Measurements from ENCODE around the gene AK5. TPM values are rescaled to one million over a fixed set of nuclear protein-coding genes. Genes with fewer than 3 reads are reported as not detected.

AK5 gene
- total RNA-seq, 1 donor from 2014 or later: not detected

DNA sequence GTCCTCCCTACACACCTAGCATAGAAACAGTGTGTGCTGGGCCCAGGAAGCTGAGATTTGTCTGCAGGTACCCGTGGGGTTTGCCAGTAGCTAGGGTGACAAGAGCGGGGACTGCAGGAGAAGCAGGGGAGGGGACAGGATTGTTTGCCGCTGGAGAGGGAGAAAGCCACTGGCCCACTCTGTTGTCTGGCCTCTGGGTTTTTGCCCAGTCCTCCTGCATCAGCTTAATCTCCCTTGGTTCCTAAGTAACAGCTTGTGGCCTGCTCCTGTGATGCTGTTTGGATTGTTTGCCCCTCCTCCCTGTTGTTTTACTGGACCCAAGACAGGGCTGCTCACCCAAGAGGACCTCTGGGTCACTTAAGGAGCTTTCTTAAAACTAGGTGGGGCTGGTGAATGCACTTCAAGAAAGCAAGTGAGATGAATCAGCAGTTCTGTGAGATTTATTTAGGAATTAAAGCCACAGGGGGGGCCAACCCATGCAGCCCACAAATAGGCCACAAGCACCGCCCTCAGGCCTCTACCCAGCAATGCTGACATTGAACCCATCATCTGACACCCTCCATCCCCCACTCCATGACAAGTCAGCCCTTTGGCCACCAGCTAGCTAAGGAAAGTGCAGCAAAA lies 257.8 kb downstream of the AK5 start:
- Mint-ChIP-seq H3K9me3 (no peaks in the 10 kb centered on the region), H3K4me1 (no peaks in the 10 kb centered on the region), H3K27me3 (ENCODE audit: low read depth) (no peaks in the 10 kb centered on the region), H3K36me3 (no peaks in the 10 kb centered on the region), H3K27ac (no peak overlapping the region), H3K4me3 (no peak overlapping the region)
- TF ChIP-seq, protein P1, sequence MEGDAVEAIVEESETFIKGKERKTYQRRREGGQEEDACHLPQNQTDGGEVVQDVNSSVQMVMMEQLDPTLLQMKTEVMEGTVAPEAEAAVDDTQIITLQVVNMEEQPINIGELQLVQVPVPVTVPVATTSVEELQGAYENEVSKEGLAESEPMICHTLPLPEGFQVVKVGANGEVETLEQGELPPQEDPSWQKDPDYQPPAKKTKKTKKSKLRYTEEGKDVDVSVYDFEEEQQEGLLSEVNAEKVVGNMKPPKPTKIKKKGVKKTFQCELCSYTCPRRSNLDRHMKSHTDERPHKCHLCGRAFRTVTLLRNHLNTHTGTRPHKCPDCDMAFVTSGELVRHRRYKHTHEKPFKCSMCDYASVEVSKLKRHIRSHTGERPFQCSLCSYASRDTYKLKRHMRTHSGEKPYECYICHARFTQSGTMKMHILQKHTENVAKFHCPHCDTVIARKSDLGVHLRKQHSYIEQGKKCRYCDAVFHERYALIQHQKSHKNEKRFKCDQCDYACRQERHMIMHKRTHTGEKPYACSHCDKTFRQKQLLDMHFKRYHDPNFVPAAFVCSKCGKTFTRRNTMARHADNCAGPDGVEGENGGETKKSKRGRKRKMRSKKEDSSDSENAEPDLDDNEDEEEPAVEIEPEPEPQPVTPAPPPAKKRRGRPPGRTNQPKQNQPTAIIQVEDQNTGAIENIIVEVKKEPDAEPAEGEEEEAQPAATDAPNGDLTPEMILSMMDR (IDR thresholded peaks at IDR 0.05; ENCODE audit: unreplicated experiment): no peak
- DNase-seq (ENCODE audit: low spot score in 2 of 2, unreplicated experiment in 2 of 2): no peak

DNA sequence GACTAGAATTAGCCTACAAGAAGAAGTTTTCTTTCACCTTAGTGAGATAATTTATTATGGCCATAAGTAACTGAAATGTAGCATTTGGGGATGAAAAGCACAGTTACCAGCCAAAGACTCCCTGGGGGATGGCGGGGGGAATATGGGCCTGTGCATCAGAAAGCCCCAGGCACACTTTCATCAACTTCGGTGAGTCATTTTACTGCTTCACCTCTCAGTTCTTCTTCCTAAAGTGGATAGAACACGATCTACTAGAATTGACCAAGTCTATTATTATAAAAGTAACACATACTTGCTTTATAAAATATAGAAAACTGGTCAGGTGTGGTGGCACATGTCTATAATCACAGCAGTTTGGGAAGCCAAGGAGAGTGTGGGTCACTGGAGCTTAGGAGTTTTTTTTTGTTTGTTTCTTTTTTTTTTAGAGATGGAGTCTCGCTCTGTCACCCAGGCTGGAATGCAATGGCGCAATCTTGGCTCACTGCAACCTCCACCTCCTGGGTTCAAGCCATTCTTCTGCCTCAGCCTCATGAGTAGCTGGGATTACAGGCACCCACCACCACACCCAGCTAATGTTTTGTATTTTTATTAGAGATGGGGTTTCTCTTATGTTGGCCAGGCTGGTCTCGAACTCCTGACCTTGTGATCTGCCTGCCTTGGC lies 258.8 kb downstream of the AK5 start:
- no peak overlapping the region for H3K4me3 Mint-ChIP-seq
- TF ChIP-seq, protein P1 (IDR thresholded peaks at IDR 0.05; ENCODE audit: unreplicated experiment): no peak
- no peaks in the 10 kb centered on the region for H3K4me1 Mint-ChIP-seq
- DNase-seq (ENCODE audit: low spot score in 2 of 2, unreplicated experiment in 2 of 2): no peak
- no peaks in the 10 kb centered on the region for H3K36me3 Mint-ChIP-seq
- H3K9me3 Mint-ChIP-seq: no peaks in the 10 kb centered on the region
- no peaks in the 10 kb centered on the region for H3K27me3 Mint-ChIP-seq (ENCODE audit: low read depth)
- H3K27ac Mint-ChIP-seq: no peak overlapping the region

DNA sequence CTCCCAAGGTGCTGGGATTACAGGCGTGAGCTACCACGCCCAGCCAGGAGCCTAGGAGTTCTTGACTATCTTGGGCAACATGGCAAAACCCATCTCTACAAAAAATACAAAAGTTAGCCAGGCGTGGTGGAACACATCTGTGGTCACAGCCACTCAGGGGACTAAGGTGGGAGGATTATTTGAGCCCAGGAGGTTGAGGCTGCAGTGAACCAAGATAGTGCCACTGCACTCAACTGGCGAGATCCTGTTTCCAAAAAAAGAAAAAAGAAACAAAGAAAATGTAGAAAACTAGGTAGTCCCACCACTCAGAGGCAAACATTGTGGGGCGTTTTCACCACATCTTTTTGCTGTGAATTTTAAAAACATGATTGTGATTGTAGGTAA lies 259.3 kb downstream of the AK5 start:
- Mint-ChIP-seq H3K9me3 (no peaks in the 10 kb centered on the region), H3K4me1 (no peaks in the 10 kb centered on the region), H3K27ac (no peak overlapping the region), H3K27me3 (ENCODE audit: low read depth) (no peaks in the 10 kb centered on the region), H3K36me3 (no peaks in the 10 kb centered on the region), H3K4me3 (no peak overlapping the region)
- no peak for DNase-seq (ENCODE audit: low spot score in 2 of 2, unreplicated experiment in 2 of 2)
- TF ChIP-seq, protein P1 (IDR thresholded peaks at IDR 0.05; ENCODE audit: unreplicated experiment): no peak

DNA sequence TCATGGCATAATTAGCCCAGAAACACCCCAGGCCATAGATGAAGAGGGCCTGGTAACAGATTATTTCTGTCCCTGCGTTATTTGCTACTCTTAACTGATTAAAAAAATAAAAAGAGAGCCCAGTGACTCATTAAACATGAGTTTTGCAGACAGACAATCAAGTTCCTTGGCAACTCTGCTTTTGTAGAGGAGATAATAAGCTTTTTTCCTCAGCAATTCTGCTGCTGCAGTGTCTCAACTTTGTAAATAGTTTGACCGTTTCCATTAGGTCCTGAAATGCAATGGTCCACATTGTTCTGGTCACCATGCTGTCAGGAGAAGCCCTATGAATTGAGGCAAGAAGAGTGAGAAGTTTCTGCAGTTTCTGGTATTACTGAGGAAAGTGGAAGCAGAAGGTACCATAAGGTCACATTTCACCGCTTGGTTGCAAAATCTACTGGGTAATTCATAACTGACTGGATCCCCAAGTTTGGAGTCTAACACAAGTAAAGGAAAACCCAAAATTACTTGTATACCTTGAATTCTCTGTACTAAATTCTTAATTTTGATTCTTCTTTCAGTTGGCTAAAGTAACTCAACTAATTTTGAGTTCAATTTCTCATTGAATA lies 261.1 kb downstream of the AK5 start:
- Mint-ChIP-seq H3K27ac (no peak overlapping the region), H3K27me3 (ENCODE audit: low read depth) (no peaks in the 10 kb centered on the region), H3K4me3 (no peak overlapping the region), H3K36me3 (no peaks in the 10 kb centered on the region), H3K4me1 (no peaks in the 10 kb centered on the region), H3K9me3 (no peaks in the 10 kb centered on the region)
- TF ChIP-seq, protein P1 (IDR thresholded peaks at IDR 0.05; ENCODE audit: unreplicated experiment): no peak
- no peak for DNase-seq (ENCODE audit: low spot score in 2 of 2, unreplicated experiment in 2 of 2)

DNA sequence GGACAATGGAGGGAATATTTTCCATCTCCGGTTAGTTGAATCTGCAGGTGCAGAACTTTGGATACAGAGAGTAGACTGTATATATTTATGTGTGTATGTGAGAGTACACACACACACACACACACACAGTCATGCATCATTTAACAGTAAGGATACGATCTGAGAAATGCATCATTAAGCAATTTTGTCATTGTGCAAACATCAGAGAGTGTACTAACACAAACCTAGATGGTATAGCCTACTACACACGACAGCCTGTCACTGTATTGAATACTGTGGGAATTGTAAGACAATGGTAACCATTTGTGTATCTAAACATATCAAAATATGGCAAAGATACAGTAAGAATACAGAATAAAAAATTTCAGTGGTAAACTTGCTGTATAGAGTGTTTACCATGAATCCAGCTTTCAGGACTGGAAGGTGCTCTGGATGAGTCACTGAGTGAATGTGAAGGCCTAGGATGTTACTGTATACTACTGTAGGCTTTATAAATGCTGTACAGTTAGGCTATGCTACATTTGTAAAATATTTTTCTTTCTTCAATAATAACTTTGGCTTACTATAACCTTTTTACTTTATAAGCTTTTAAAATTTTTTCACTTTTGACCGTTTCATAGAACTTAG lies 262.1 kb downstream of the AK5 start:
- Mint-ChIP-seq H3K27me3 (ENCODE audit: low read depth) (no peaks in the 10 kb centered on the region), H3K27ac (no peak overlapping the region), H3K36me3 (no peaks in the 10 kb centered on the region), H3K4me1 (no peaks in the 10 kb centered on the region), H3K9me3 (no peaks in the 10 kb centered on the region), H3K4me3 (no peak overlapping the region)
- TF ChIP-seq, protein P1 (IDR thresholded peaks at IDR 0.05; ENCODE audit: unreplicated experiment): no peak
- DNase-seq (ENCODE audit: low spot score in 2 of 2, unreplicated experiment in 2 of 2): no peak
